OCI-LY7 (cell line): ENCODE results near the gene CNTNAP5. TPM values are rescaled to one million over a fixed set of nuclear protein-coding genes. Genes with fewer than 3 reads are reported as not detected.

Experiments used
- BruUV-seq: library from RNA; stranded (reverse); fragments of 400-500 nt; replicated peaks from 2 replicates; lab custom pipeline; 2021; lab: Mats Ljungman, UMichigan
- CTCF ChIA-PET: fragments of 300-600 bp; sonication (Branson Sonifier 250); formaldehyde crosslinking; loops from one replicate; lab custom pipeline; 2022; ENCODE audit warnings: antibody characterized with exemption; ENCODE audit not compliant: unreplicated experiment; lab: Charles Lee
- POLR2A ChIA-PET: fragments of 300-600 bp; sonication (Branson Sonifier 250); formaldehyde crosslinking; loops from one replicate; lab custom pipeline; 2022; ENCODE audit warnings: antibody characterized with exemption; lab: Charles Lee
- DNase-seq: peaks from one replicate; pipeline ENCODE4 v3.0.0-alpha.2; 2015; ENCODE audit warnings: low spot score
- H2AFZ ChIP-seq: fragments of 200-600 bp; sonication (generic), shearing (Covaris generic); 2 replicates; pipeline ENCODE4 v1.6.1; 2014; ENCODE audit warnings: mild to moderate bottlenecking, antibody characterized with exemption, low read length, moderate library complexity
- H3K27ac ChIP-seq: fragments of 200-600 bp; sonication (generic); 2 replicates; pipeline ENCODE4 v1.5.1; 2014; ENCODE audit warnings: mixed run types, low read depth, mild to moderate bottlenecking, moderate library complexity, low read length, inconsistent platforms; ENCODE audit not compliant: poor library complexity, severe bottlenecking
- H3K36me3 ChIP-seq: fragments of 200-600 bp; sonication (generic); 2 replicates; pipeline ENCODE4 v1.6.1; 2014; ENCODE audit warnings: mild to moderate bottlenecking, antibody characterized with exemption, low read length, moderate library complexity, mixed read lengths; ENCODE audit not compliant: insufficient read depth
- H3K4me1 ChIP-seq: fragments of 200-600 bp; sonication (generic); 2 replicates; pipeline ENCODE4 v1.5.1; 2014; ENCODE audit warnings: mild to moderate bottlenecking, low read length; ENCODE audit not compliant: insufficient read depth, poor library complexity, severe bottlenecking
- H3K4me2 ChIP-seq: fragments of 200-600 bp; sonication (generic); 2 replicates; pipeline ENCODE4 v1.6.1; 2014; ENCODE audit warnings: mild to moderate bottlenecking, low read length
- H3K4me3 ChIP-seq: fragments of 200-600 bp; sonication (generic); 2 replicates; pipeline ENCODE4 v1.5.1; 2014; ENCODE audit warnings: mild to moderate bottlenecking, low read depth, low read length; ENCODE audit not compliant: poor library complexity, severe bottlenecking
- H3K79me2 ChIP-seq: fragments of 200-600 bp; sonication (generic); 2 replicates; pipeline ENCODE4 v1.6.1; 2016; ENCODE audit warnings: low read depth, mild to moderate bottlenecking, low read length, moderate library complexity, mixed read lengths; ENCODE audit not compliant: insufficient read depth
- H3K9me2 ChIP-seq: fragments of 200-600 bp; sonication (generic); 2 replicates; pipeline ENCODE4 v1.6.1; 2016; ENCODE audit warnings: mild to moderate bottlenecking, low read length, mixed read lengths; ENCODE audit not compliant: insufficient read depth
- H3K9me3 ChIP-seq: fragments of 200-600 bp; sonication (generic); 2 replicates; pipeline ENCODE4 v1.6.1; 2014; ENCODE audit warnings: mild to moderate bottlenecking, mixed run types, low read length, mixed read lengths
- H4K20me1 ChIP-seq: fragments of 200-600 bp; sonication (generic); 2 replicates; pipeline ENCODE4 v1.6.1; 2014; ENCODE audit warnings: mild to moderate bottlenecking, antibody characterized with exemption, low read length, moderate library complexity, mixed read lengths; ENCODE audit not compliant: insufficient read depth
- CTCF ChIP-seq: fragments of 200-600 bp; sonication (generic); conservative IDR thresholded peaks from 2 replicates; pipeline ENCODE4 v1.5.1; 2014; ENCODE audit warnings: mild to moderate bottlenecking, antibody characterized with exemption, low read length, moderate library complexity, mixed read lengths
- EZH2phosphoT487 ChIP-seq: fragments of 200-600 bp; sonication (generic); IDR thresholded peaks from 2 replicates; pipeline ENCODE4 v1.6.1; 2018; ENCODE audit warnings: low read depth, borderline replicate concordance, mild to moderate bottlenecking, mixed run types, antibody characterized with exemption, low read length, moderate library complexity, mixed read lengths
- intact Hi-C: fragments of 100-400 bp; cut with micrococcal nuclease; formaldehyde crosslinking; loops from one replicate; pipeline ENCODE4 v1.10.0; 2022; ENCODE audit not compliant: unreplicated experiment
- total RNA-seq, 2 experiments: library from RNA; depleted of rRNA in 1 of 2; stranded (reverse); fragments of >200 nt in 1 of 2; shearing (Covaris generic) in 1 of 2; gene quantifications; 2 replicates each; pipeline ENCODE4 v1.2.3, GENCODE V29; 2014 to 2022

Gene CNTNAP5
- total RNA-seq, 2 experiments from 2014 or later: not detected

DNA sequence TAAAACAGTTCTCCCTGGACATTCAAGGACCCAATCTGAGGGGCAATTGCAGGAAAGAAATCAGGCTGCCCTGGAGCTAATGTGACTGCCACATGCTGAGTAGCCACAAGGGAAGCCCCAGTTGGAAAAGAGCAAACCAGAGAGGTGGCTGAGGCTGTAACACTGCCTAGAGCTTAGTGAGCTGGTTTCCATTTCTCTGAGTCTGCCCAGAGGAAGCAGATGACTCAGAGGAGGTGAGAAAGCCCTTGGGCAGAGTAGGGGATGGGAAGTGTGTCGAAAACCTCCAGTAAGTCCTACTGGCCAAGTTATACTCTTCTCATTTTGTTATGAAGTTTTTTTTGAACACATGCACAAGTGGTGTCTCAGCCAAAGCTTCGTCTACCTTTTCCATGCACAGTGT is 753.0 kb downstream of the CNTNAP5 start:
- ChIA-PET POLR2A (no interaction called here), CTCF (no interaction called here)
- H2AFZ ChIP-seq: no peak overlapping the region
- H3K4me3 ChIP-seq: no peak overlapping the region
- TF ChIP-seq CTCF (no peak), EZH2phosphoT487 (no peak)
- no peak for DNase-seq
- no peaks in the 10 kb centered on the region for H3K9me3 ChIP-seq
- H3K36me3 ChIP-seq: no peaks in the 10 kb centered on the region
- H3K9me2 ChIP-seq: no peaks in the 10 kb centered on the region
- H3K79me2 ChIP-seq: no peaks in the 10 kb centered on the region
- intact Hi-C loops: no loop called here
- H3K27ac ChIP-seq: no peak overlapping the region
- H4K20me1 ChIP-seq: no peaks in the 10 kb centered on the region; the same call in 1 of the 2 replicates
- BruUV-seq: no TSS peak
- no peak overlapping the region for H3K4me2 ChIP-seq
- no peaks in the 10 kb centered on the region for H3K4me1 ChIP-seq

DNA sequence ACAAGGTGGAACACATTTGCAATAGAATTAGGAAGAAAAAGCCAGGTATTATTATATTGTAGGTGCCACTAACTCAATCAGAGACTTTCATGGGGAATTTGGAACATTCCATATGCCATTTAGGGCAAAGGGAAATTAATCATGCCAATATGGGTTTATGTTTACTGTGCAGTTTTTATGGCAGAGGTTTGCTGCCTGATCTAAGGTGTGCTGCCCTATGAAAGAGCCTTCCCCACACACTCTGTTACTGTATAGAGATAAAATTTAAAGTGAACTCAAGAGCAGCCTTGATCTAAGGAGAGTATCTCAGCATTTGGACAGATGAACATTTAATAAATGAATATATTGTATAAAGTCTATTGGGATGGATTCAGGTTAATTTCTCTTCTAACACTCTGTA is 771.6 kb downstream of the CNTNAP5 start:
- ChIA-PET POLR2A (interaction anchor here (1.0 kb wide), 1 partner anchor 9 kb away, joined by 3 read pairs; no protein-coding TSS in a partner anchor), CTCF (no interaction called here)
- TF ChIP-seq EZH2phosphoT487: no peak
- TF ChIP-seq CTCF: no peak
- Histone ChIP-seq H3K9me2 (no peaks in the 10 kb centered on the region), H3K9me3 (no peaks in the 10 kb centered on the region), H3K36me3 (no peaks in the 10 kb centered on the region), H3K27ac (no peak overlapping the region), H4K20me1 (no peaks in the 10 kb centered on the region), H3K4me2 (no peak overlapping the region), H3K4me1 (no peaks in the 10 kb centered on the region), H2AFZ (no peak overlapping the region), H3K4me3 (no peak overlapping the region), H3K79me2 (no peaks in the 10 kb centered on the region)
- DNase-seq: no peak
- BruUV-seq: no TSS peak
- intact Hi-C loops: no loop called here

GRCh38 chr2:124797049-124797448 is 772.0 kb downstream of the CNTNAP5 start:
- intact Hi-C loops: no loop called here
- BruUV-seq: no TSS peak
- Histone ChIP-seq H3K36me3 (no peaks in the 10 kb centered on the region), H3K4me3 (no peak overlapping the region), H3K79me2 (no peaks in the 10 kb centered on the region), H3K4me1 (no peaks in the 10 kb centered on the region), H3K9me2 (no peaks in the 10 kb centered on the region), H3K27ac (no peak overlapping the region), H4K20me1 (no peaks in the 10 kb centered on the region), H2AFZ (no peak overlapping the region), H3K9me3 (no peaks in the 10 kb centered on the region), H3K4me2 (no peak overlapping the region)
- ChIA-PET CTCF (no interaction called here), POLR2A (no interaction called here)
- TF ChIP-seq CTCF: no peak
- TF ChIP-seq EZH2phosphoT487: no peak
- no peak for DNase-seq
